Liver (tissue), 3 donors: ENCODE results near the gene BPTF.

Experiments
- CTCF ChIP-seq: fragments of 150-350 bp; IDR thresholded peaks from 2 replicates; pipeline ENCODE4 v1.5.1; 2017; ENCODE audit warnings: improper control_type of control experiment, low read depth, low read length; ENCODE audit not compliant: missing input control
- FOXA2 ChIP-seq: IDR thresholded peaks from 2 replicates; pipeline ENCODE4 v1.6.1; 2016; ENCODE audit warnings: antibody characterized with exemption
- JUND ChIP-seq, 2 donors: IDR thresholded peaks; 2 replicates each; pipeline ENCODE4 v1.6.1; 2016; ENCODE audit warnings: antibody characterized with exemption in 2 of 2
- MAX ChIP-seq: IDR thresholded peaks from 2 replicates; pipeline ENCODE4 v1.6.1; 2016; ENCODE audit warnings: antibody characterized with exemption
- RAD21 ChIP-seq, 2 donors: IDR thresholded peaks; 2 replicates each; pipeline ENCODE4 v1.6.1; 2016; ENCODE audit warnings: antibody characterized with exemption in 2 of 2, mild to moderate bottlenecking in 2 of 2
- RXRA ChIP-seq, 2 donors: IDR thresholded peaks; 2 replicates each; pipeline ENCODE4 v1.6.1; 2017 to 2018; ENCODE audit warnings: antibody characterized with exemption in 2 of 2, mild to moderate bottlenecking in 1 of 2
- SP1 ChIP-seq: IDR thresholded peaks from 2 replicates; pipeline ENCODE4 v1.6.1; 2018; ENCODE audit warnings: antibody characterized with exemption, mild to moderate bottlenecking
- TAF1 ChIP-seq: conservative IDR thresholded peaks from 2 replicates; pipeline ENCODE4 v1.6.1; 2016; ENCODE audit warnings: antibody characterized with exemption, mild to moderate bottlenecking
- YY1 ChIP-seq: IDR thresholded peaks from 2 replicates; pipeline ENCODE4 v1.6.1; 2016; ENCODE audit warnings: antibody characterized with exemption, mild to moderate bottlenecking
- TF ChIP-seq, protein P1 (sequence below): IDR thresholded peaks from 2 replicates; pipeline ENCODE4 v1.6.1; 2016; ENCODE audit warnings: antibody characterized with exemption
- donor health status: healthy.
- donor health status: healthy.

DNA sequence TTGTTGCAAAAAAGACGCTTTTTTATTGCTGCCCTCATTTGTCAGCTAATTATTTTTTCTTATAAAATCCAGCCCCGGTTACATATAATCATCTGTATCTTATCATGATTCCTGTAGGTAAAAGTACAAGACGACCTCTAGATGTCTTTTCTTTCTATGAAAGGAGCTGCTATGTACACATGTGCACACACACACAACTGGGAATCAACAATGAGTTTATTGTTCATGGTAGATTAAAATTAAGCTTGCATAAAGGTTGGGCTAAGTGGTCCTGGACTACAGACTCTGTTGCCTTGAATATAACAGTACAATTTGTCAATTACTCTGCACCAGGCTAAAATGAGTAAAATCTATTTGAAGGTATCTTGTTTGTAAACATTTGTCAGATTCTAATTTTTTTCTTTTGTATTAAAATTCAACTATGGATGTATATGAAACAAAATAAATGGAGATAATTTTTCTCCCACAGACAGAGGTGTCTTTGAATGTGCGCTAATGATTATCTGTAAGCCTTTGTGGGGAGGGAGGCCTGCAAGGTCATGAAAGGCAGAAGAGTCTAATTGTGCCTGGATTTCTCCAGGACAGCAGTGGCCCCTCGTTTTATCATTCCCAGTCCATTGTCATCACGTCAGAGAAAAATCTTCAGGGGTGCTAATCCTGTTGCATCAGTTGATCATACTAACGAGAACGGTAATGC lies 157.5 kb downstream of the BPTF start:
- TF ChIP-seq YY1 = no peak
- TF ChIP-seq RXRA (IDR thresholded peaks at IDR 0.05) = no peak
- TF ChIP-seq TAF1 = no peak
- no peak for TF ChIP-seq RAD21 (IDR thresholded peaks at IDR 0.05)
- no peak for TF ChIP-seq CTCF
- TF ChIP-seq, protein P1, sequence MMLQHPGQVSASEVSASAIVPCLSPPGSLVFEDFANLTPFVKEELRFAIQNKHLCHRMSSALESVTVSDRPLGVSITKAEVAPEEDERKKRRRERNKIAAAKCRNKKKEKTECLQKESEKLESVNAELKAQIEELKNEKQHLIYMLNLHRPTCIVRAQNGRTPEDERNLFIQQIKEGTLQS = no peak
- TF ChIP-seq SP1 = no peak
- no peak for TF ChIP-seq MAX
- TF ChIP-seq JUND (IDR thresholded peaks at IDR 0.05) = no peak
- TF ChIP-seq FOXA2 = no peak
